ENCODE measurements around the gene LSM3. TPM values are rescaled to one million over a fixed set of nuclear protein-coding genes. Genes with fewer than 3 reads are reported as not detected.

LSM3 gene
- total RNA-seq, 4 donors from 2014 or later, result 7.2 to 16.8 (median 8.8) TPM

- TF ChIP-seq CTCF (IDR thresholded peaks at IDR 0.05; ENCODE audit: low read depth), result no peak
Measured at GRCh38 chr3:14208168-14208567, 29.6 kb downstream of the LSM3 start.

- TF ChIP-seq CTCF (IDR thresholded peaks at IDR 0.05; ENCODE audit: low read depth), result no peak
Measured at GRCh38 chr3:14208977-14209394, 30.4 kb downstream of the LSM3 start.

GRCh38 chr3:14209581-14210289 lies 31.1 kb downstream of the LSM3 start:
- no peak for TF ChIP-seq CTCF (IDR thresholded peaks at IDR 0.05; ENCODE audit: low read depth)

DNA sequence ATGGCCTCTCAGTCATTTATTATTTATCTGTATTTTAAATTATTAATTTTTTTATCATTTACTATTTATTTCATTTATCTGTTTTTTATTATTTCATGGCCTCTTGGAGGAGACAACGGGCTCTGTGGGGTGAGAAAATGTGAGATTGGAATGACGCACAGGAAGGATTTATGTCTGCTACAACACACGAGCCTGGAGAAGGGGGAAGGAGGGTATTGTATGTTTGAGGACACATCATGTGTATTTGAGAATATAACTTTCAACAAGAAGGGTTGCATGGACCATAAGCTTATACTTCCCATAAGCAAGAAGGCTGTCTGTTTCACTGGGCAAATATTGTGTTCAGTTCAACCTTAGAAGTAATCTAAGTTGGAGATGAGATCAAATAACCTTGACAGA lies 31.7 kb downstream of the LSM3 start:
- no peak for TF ChIP-seq CTCF (IDR thresholded peaks at IDR 0.05; ENCODE audit: low read depth)

DNA sequence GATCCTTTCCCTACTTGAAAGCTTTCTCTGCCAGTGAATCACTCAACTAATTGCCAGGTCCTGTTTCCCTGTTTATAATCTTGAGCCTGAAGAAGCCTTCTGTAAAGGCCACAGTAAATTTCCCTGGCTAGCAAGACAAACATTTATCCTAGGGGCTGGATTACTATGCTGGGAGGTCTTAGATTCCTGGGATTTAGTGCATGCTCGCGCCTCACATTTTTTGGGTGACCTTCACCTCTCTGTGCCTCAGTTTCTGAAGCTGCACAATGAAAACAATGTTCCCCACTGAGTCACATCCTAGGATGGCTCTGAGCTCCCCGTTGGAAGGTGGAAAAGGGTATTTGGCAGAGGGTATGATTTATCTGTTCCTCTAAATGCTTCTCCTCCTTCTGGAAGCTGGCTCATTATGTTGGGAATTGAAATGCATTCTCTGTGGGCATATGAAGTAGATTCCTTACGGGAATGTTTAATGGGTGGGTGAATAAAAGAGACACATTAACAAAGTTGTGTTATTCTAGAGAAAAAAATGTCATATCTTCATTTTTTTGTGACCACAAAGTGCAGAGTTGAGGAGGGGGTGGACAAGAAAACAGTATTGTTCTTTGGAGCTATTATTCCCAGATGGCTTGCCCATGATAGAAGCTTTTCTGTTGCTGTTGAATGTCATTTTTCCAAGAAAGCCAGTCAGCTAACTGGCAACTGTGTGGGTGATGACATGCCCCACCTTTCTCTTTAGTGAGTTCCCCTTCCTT lies 32.4 kb downstream of the LSM3 start:
- no peak for TF ChIP-seq CTCF (IDR thresholded peaks at IDR 0.05; ENCODE audit: low read depth)

- TF ChIP-seq CTCF (IDR thresholded peaks at IDR 0.05; ENCODE audit: low read depth), result no peak
Measured at GRCh38 chr3:14211621-14212020, 33.0 kb downstream of the LSM3 start.

DNA sequence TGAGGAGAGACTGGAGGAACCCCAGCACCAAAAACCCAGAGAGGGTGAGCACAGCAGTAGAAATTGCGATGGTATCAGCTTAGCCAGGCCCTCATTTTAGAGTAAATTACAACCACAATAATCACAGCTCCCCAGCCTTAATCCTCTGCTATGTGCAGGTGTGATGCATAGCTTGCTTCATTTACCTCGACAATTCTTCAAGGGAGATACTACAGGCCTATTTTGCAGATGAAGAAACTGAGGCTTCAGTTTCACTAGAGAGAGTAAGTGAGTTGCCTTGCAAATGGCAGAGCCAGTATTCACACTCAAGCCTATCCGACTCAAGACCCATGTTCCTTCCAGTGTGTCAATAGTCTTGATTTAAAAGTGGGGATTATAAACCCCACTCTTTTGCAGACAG lies 33.4 kb downstream of the LSM3 start:
- no peak for TF ChIP-seq CTCF (IDR thresholded peaks at IDR 0.05; ENCODE audit: low read depth)

Measured in subcutaneous adipose tissue (tissue), 4 donors.